H7 (cell line): Measurements from ENCODE around the gene RDH8. TPM values are rescaled to one million over a fixed set of nuclear protein-coding genes. Genes with fewer than 3 reads are reported as not detected.

Source experiments
- DNase-seq: peaks from one replicate; pipeline ENCODE4 v3.0.0; 2012
- H3K27me3 ChIP-seq: 2 replicates; pipeline ENCODE4 v1.6.0; 2011; ENCODE audit warnings: mild to moderate bottlenecking, low read length; ENCODE audit not compliant: control insufficient read depth, insufficient read depth
- H3K36me3 ChIP-seq: replicated peaks from 2 replicates; pipeline ENCODE4 v1.5.1; 2011; ENCODE audit warnings: low read length; ENCODE audit not compliant: control insufficient read depth, insufficient read depth
- H3K4me3 ChIP-seq: 2 replicates; pipeline ENCODE4 v1.5.1; 2011; ENCODE audit warnings: low read depth, mild to moderate bottlenecking, control low read depth, low read length, moderate library complexity; ENCODE audit not compliant: insufficient read depth
- total RNA-seq: library from RNA; depleted of rRNA; stranded (reverse); fragments of >200 nt; shearing (Covaris generic); gene quantifications from 2 replicates; pipeline ENCODE4 v1.2.3, GENCODE V29; 2014

The RDH8 gene
- total RNA-seq, 1 experiment from 2014 or later, result not detected

- H3K36me3 ChIP-seq, result no peaks in the 10 kb centered on the region
- peaks cover 2% of the 10 kb centered on the region; the same call in 1 of the 2 replicates for H3K27me3 ChIP-seq
- no peak for DNase-seq
- H3K4me3 ChIP-seq, result no peak overlapping the region
These were observed 18.2 kb upstream of the RDH8 start for GRCh38 chr19:9995084-9995483.

GRCh38 chr19:9995999-9996398, 17.3 kb upstream of the RDH8 start:
- Histone ChIP-seq H3K4me3 (no peak overlapping the region), H3K27me3 (peaks cover 2% of the 10 kb centered on the region; the same call in 1 of the 2 replicates), H3K36me3 (no peaks in the 10 kb centered on the region)
- no peak for DNase-seq

- no peak for DNase-seq
- no peak overlapping the region for H3K4me3 ChIP-seq
- peaks cover 2% of the 10 kb centered on the region; the same call in 1 of the 2 replicates for H3K27me3 ChIP-seq
- no peaks in the 10 kb centered on the region for H3K36me3 ChIP-seq
These were observed 16.7 kb upstream of the RDH8 start for GRCh38 chr19:9996541-9996940.

- H3K36me3 ChIP-seq, result no peaks in the 10 kb centered on the region
- H3K27me3 ChIP-seq, result peaks cover 2% of the 10 kb centered on the region; the same call in 1 of the 2 replicates
- DNase-seq, result peak; percentile 96
- H3K4me3 ChIP-seq, result no peak overlapping the region
These were observed 13.0 kb upstream of the RDH8 start for GRCh38 chr19:10000171-10000826.

GRCh38 chr19:10001899-10002298, 11.4 kb upstream of the RDH8 start:
- peak; percentile 83 for DNase-seq

GRCh38 chr19:10003271-10003670, 10.0 kb upstream of the RDH8 start:
- peak; percentile 16 for DNase-seq
- H3K36me3 ChIP-seq, result no peaks in the 10 kb centered on the region
- no peak overlapping the region for H3K4me3 ChIP-seq
- no peaks in the 10 kb centered on the region; the same call in 1 of the 2 replicates for H3K27me3 ChIP-seq

More at GRCh38 chr19:10001899-10002298, 11.4 kb upstream of the RDH8 start:
- no peak overlapping the region for H3K4me3 ChIP-seq
- peaks cover 2% of the 10 kb centered on the region; the same call in 1 of the 2 replicates for H3K27me3 ChIP-seq
- no peaks in the 10 kb centered on the region for H3K36me3 ChIP-seq

- Histone ChIP-seq H3K36me3 (no peaks in the 10 kb centered on the region), H3K27me3 (peaks cover 5% of the 10 kb centered on the region), H3K4me3 (no peak overlapping the region)
- peak; percentile 23 for DNase-seq
These were observed 8.7 kb upstream of the RDH8 start for GRCh38 chr19:10004617-10005016.

GRCh38 chr19:10005632-10006334, 7.5 kb upstream of the RDH8 start:
- Histone ChIP-seq H3K27me3 (peaks cover 16% of the 10 kb centered on the region), H3K36me3 (no peaks in the 10 kb centered on the region), H3K4me3 (no peak overlapping the region)
- peak; percentile 46 for DNase-seq

- no peak overlapping the region for H3K4me3 ChIP-seq
- H3K36me3 ChIP-seq, result no peaks in the 10 kb centered on the region
- peaks cover 22% of the 10 kb centered on the region for H3K27me3 ChIP-seq
- peak; percentile 36 for DNase-seq
These were observed 7.0 kb upstream of the RDH8 start for GRCh38 chr19:10006335-10006708.

- peaks cover 27% of the 10 kb centered on the region for H3K27me3 ChIP-seq
- no peak for DNase-seq
- no peak overlapping the region for H3K4me3 ChIP-seq
- no peaks in the 10 kb centered on the region for H3K36me3 ChIP-seq
These were observed 6.4 kb upstream of the RDH8 start for GRCh38 chr19:10006752-10007323.

- peak; percentile 65 for DNase-seq
- no peak overlapping the region for H3K4me3 ChIP-seq
- peaks cover 32% of the 10 kb centered on the region for H3K27me3 ChIP-seq
- no peaks in the 10 kb centered on the region for H3K36me3 ChIP-seq
These were observed 5.7 kb upstream of the RDH8 start for GRCh38 chr19:10007371-10008183.

- DNase-seq, result peak; percentile 61
- Histone ChIP-seq H3K27me3 (peaks cover 32% of the 10 kb centered on the region), H3K36me3 (no peaks in the 10 kb centered on the region), H3K4me3 (no peak overlapping the region)
These were observed 5.0 kb upstream of the RDH8 start for GRCh38 chr19:10008184-10008765.

- no peaks in the 10 kb centered on the region for H3K36me3 ChIP-seq
- peaks cover 34% of the 10 kb centered on the region for H3K27me3 ChIP-seq
- H3K4me3 ChIP-seq, result no peak overlapping the region
- no peak for DNase-seq
These were observed 3.5 kb upstream of the RDH8 start for GRCh38 chr19:10009714-10010224.

- peak; percentile 93 for DNase-seq
- Histone ChIP-seq H3K4me3 (peak within 1 kb of the TSS; percentile 19; the same call in 1 of the 2 replicates), H3K36me3 (no peaks in the 10 kb centered on the region), H3K27me3 (peaks cover 34% of the 10 kb centered on the region)
These were observed 3.0 kb upstream of the RDH8 start, which contains the start of gene COL5A3 for GRCh38 chr19:10010247-10010691. Gene COL5A3, minus strand, starts transcription at chr19:10010504. Its CDS starts 119 bp downstream, at chr19:10010385.
